Mesothelial cell of epicardium (in vitro differentiated cells): ENCODE measurements around the gene NUDT16L1. TPM values are rescaled to one million over a fixed set of nuclear protein-coding genes. Genes with fewer than 3 reads are reported as not detected.

Source experiments
- DNase-seq, 2 experiments: peaks; one replicate each; pipeline ENCODE4 v3.0.0; 2021; ENCODE audit warnings: low spot score in 2 of 2; ENCODE audit not compliant: unreplicated experiment in 2 of 2
- H3K27ac Mint-ChIP-seq: 2 replicates; pipeline ENCODE4 v1.8.0; 2021; ENCODE audit warnings: mixed read lengths
- H3K27me3 Mint-ChIP-seq: 2 replicates; pipeline ENCODE4 v1.8.0; 2021; ENCODE audit warnings: low read depth, mixed read lengths
- H3K36me3 Mint-ChIP-seq: 2 replicates; pipeline ENCODE4 v1.8.0; 2021; ENCODE audit warnings: mixed read lengths
- H3K4me1 Mint-ChIP-seq: 2 replicates; pipeline ENCODE4 v1.8.0; 2021; ENCODE audit warnings: mixed read lengths
- H3K4me3 Mint-ChIP-seq: 2 replicates; pipeline ENCODE4 v1.8.0; 2021; ENCODE audit warnings: mild to moderate bottlenecking, moderate library complexity, mixed read lengths
- H3K9me3 Mint-ChIP-seq: 2 replicates; pipeline ENCODE4 v1.8.0; 2021; ENCODE audit warnings: mixed read lengths
- total RNA-seq: library from RNA; stranded (reverse); gene quantifications from 3 replicates; pipeline ENCODE4 v1.2.1, GENCODE V29; 2021
- TF ChIP-seq, protein P1 (sequence below): fragments of 200-600 bp; sonication (generic); IDR thresholded peaks from one replicate; pipeline ENCODE4 v1.5.0; 2021; ENCODE audit warnings: antibody characterized with exemption; ENCODE audit not compliant: unreplicated experiment

NUDT16L1 gene
- total RNA-seq, 1 donor from 2014 or later = 33.0 TPM

DNA sequence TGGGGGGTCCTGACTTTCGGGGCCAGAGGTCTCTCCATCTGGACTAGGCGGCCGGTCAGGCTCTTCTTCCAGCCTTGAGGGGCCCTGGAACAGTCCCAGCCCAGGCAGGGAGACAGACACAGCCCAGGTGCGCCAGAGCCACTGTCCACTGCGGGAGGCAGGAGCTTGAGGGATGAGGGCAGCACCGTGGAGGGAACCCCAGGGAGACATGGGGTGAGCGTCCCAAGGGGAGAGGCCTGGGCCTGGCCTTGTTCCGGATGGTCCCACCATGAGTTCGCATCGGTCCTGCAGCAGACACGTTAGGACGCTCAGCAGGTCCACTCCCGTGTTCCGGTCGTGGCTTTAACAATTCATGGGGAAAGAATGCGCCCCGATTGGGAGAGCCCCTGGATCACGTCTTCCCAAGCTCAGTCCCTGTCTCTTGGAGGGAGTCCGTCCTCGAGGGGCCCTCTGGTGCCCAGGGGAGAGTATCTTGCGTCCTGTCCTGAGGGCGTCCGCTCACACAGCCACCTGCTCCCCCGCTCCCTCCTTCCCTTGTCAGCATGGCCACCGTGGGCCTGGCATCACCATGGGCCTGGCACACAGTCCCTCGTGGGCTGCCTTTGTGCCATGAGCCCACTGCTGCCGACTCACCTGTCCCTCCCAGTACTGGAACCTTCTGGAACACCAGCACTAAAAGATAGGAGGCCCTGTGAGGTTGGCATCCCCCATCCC lies 6.7 kb upstream of the NUDT16L1 start:
- Mint-ChIP-seq H3K36me3 (peaks cover 8% of the 10 kb centered on the region), H3K4me3 (no peak overlapping the region), H3K4me1 (no peaks in the 10 kb centered on the region), H3K9me3 (no peaks in the 10 kb centered on the region), H3K27me3 (no peaks in the 10 kb centered on the region), H3K27ac (no peak overlapping the region)
- TF ChIP-seq, protein P1, sequence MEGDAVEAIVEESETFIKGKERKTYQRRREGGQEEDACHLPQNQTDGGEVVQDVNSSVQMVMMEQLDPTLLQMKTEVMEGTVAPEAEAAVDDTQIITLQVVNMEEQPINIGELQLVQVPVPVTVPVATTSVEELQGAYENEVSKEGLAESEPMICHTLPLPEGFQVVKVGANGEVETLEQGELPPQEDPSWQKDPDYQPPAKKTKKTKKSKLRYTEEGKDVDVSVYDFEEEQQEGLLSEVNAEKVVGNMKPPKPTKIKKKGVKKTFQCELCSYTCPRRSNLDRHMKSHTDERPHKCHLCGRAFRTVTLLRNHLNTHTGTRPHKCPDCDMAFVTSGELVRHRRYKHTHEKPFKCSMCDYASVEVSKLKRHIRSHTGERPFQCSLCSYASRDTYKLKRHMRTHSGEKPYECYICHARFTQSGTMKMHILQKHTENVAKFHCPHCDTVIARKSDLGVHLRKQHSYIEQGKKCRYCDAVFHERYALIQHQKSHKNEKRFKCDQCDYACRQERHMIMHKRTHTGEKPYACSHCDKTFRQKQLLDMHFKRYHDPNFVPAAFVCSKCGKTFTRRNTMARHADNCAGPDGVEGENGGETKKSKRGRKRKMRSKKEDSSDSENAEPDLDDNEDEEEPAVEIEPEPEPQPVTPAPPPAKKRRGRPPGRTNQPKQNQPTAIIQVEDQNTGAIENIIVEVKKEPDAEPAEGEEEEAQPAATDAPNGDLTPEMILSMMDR = no peak
- DNase-seq = no peak

- no peak for DNase-seq
- no peaks in the 10 kb centered on the region for H3K4me1 Mint-ChIP-seq
- TF ChIP-seq, protein P1 = no peak
- H3K36me3 Mint-ChIP-seq = peaks cover 7% of the 10 kb centered on the region
- no peaks in the 10 kb centered on the region for H3K9me3 Mint-ChIP-seq
- no peak overlapping the region for H3K4me3 Mint-ChIP-seq
- H3K27ac Mint-ChIP-seq = no peak overlapping the region
- no peaks in the 10 kb centered on the region for H3K27me3 Mint-ChIP-seq
Observed at GRCh38 chr16:4687416-4687815, 5.9 kb upstream of the NUDT16L1 start.

GRCh38 chr16:4687946-4688673 lies 5.3 kb upstream of the NUDT16L1 start:
- Mint-ChIP-seq H3K4me1 (no peaks in the 10 kb centered on the region), H3K27ac (no peak overlapping the region), H3K9me3 (no peaks in the 10 kb centered on the region), H3K4me3 (no peak overlapping the region), H3K27me3 (no peaks in the 10 kb centered on the region), H3K36me3 (peaks cover 7% of the 10 kb centered on the region)
- TF ChIP-seq, protein P1 = no peak
- no peak for DNase-seq

DNA sequence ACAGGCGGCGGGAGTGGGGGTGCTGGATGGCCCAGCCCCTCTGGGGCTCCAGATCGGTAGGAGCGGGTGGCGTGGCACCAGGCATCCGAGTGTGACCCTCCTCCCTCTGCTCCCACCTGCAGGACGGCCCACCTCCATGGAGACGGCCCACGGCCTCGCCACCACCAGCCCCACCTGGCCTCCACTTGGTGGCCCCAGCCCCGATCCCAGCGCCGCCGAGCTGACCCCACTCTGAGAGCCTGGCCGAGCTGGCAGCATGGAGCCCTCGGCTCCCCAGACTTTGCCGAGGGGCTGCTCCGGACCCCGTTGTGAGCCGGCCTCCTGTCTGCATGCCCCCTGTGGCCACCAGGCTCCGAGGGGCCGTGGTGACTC lies 4.7 kb upstream of the NUDT16L1 start:
- Mint-ChIP-seq H3K9me3 (no peaks in the 10 kb centered on the region), H3K27ac (no peak overlapping the region), H3K4me1 (no peaks in the 10 kb centered on the region), H3K4me3 (no peak overlapping the region), H3K27me3 (no peaks in the 10 kb centered on the region), H3K36me3 (peaks cover 7% of the 10 kb centered on the region)
- TF ChIP-seq, protein P1 = no peak
- DNase-seq = no peak

DNA sequence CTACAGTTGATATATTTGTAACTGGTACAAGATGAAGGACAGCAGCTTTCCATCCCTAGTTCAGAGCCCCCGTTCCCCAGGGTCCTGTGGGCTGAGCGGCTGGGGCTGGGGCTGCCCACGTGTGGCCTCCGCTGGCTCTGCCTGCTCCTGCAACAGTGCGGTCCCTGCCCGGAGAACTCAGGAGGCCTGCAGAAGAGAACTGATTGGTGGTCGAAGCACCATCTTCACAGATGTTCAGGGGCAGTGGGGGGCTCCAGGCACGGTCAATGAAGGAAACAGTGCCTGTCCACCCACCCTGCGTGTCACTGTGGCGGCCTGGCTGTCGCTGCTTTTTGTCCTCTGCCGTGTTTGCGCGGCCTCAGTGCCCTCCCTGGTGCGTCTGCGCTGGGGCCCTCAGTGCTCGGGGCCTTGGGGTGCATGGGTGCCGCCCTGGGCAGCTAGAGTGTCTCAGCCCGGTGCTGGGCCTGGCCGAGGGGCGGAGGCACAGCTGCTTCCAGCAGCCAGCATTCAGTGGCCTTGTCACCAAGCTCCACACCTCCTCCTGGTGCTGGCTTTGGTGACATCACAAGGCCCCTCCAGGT lies 4.2 kb upstream of the NUDT16L1 start:
- Mint-ChIP-seq H3K4me3 (no peak overlapping the region), H3K4me1 (no peaks in the 10 kb centered on the region)
- DNase-seq = no peak

More for the DNA sequence above, 4.2 kb upstream of the NUDT16L1 start:
- Mint-ChIP-seq H3K36me3 (peaks cover 7% of the 10 kb centered on the region), H3K27ac (no peak overlapping the region), H3K27me3 (no peaks in the 10 kb centered on the region), H3K9me3 (no peaks in the 10 kb centered on the region)
- TF ChIP-seq, protein P1 = no peak
